ENCODE measurements around the gene MAML2.

The MAML2 gene

GRCh38 chr11:96125400-96125799 is 217.6 kb downstream of the MAML2 start:
- DNase-seq (ENCODE audit: low read depth): no peak

- DNase-seq (ENCODE audit: low read depth): no peak
These were observed 218.8 kb downstream of the MAML2 start for GRCh38 chr11:96124155-96124554.

GRCh38 chr11:96123301-96123700 is 219.7 kb downstream of the MAML2 start:
- DNase-seq (ENCODE audit: low read depth): no peak

GRCh38 chr11:96122601-96123074 is 220.4 kb downstream of the MAML2 start:
- DNase-seq (ENCODE audit: low read depth): no peak

GRCh38 chr11:96119211-96119610 is 223.8 kb downstream of the MAML2 start:
- DNase-seq (ENCODE audit: low read depth): no peak

GRCh38 chr11:96116376-96116775 is 226.6 kb downstream of the MAML2 start:
- DNase-seq (ENCODE audit: low read depth): no peak

- DNase-seq (ENCODE audit: low read depth): no peak
These were observed 228.6 kb downstream of the MAML2 start for GRCh38 chr11:96114178-96115064.

GRCh38 chr11:96113193-96113681 is 229.8 kb downstream of the MAML2 start:
- DNase-seq (ENCODE audit: low read depth): no peak

GRCh38 chr11:96112192-96113128 is 230.5 kb downstream of the MAML2 start:
- no peak for DNase-seq (ENCODE audit: low read depth)

- no peak for DNase-seq (ENCODE audit: low read depth)
These were observed 231.7 kb downstream of the MAML2 start for GRCh38 chr11:96111308-96111707.

GRCh38 chr11:96110302-96110701 is 232.7 kb downstream of the MAML2 start:
- DNase-seq (ENCODE audit: low read depth): no peak

- no peak for DNase-seq (ENCODE audit: low read depth)
These were observed 233.5 kb downstream of the MAML2 start for GRCh38 chr11:96109331-96110030.

- DNase-seq (ENCODE audit: low read depth): no peak
These were observed 235.7 kb downstream of the MAML2 start for GRCh38 chr11:96107143-96107824.

- DNase-seq (ENCODE audit: low read depth): no peak
These were observed 236.3 kb downstream of the MAML2 start for GRCh38 chr11:96106645-96107044.

- DNase-seq (ENCODE audit: low read depth): no peak
These were observed 237.1 kb downstream of the MAML2 start for GRCh38 chr11:96105944-96106343.

- DNase-seq (ENCODE audit: low read depth): no peak
These were observed 237.6 kb downstream of the MAML2 start for GRCh38 chr11:96105197-96105895.

- DNase-seq (ENCODE audit: low read depth): no peak
These were observed 238.5 kb downstream of the MAML2 start for GRCh38 chr11:96104496-96104895.

GRCh38 chr11:96103721-96104120 is 239.3 kb downstream of the MAML2 start:
- no peak for DNase-seq (ENCODE audit: low read depth)

GRCh38 chr11:96103102-96103501 is 239.9 kb downstream of the MAML2 start:
- no peak for DNase-seq (ENCODE audit: low read depth)

GRCh38 chr11:96102664-96103078 is 240.3 kb downstream of the MAML2 start:
- DNase-seq (ENCODE audit: low read depth): no peak

GRCh38 chr11:96101146-96101545 is 241.8 kb downstream of the MAML2 start:
- no peak for DNase-seq (ENCODE audit: low read depth)

Measured in non-pigmented ciliary epithelial cell (primary cell).